Fibroblast of skin of right quadriceps (primary cell): ENCODE data around the gene RNF5.

Experiments used
- DNase-seq: peaks from one replicate; pipeline ENCODE4 v3.0.0-alpha.2; 2013

The RNF5 gene

DNA sequence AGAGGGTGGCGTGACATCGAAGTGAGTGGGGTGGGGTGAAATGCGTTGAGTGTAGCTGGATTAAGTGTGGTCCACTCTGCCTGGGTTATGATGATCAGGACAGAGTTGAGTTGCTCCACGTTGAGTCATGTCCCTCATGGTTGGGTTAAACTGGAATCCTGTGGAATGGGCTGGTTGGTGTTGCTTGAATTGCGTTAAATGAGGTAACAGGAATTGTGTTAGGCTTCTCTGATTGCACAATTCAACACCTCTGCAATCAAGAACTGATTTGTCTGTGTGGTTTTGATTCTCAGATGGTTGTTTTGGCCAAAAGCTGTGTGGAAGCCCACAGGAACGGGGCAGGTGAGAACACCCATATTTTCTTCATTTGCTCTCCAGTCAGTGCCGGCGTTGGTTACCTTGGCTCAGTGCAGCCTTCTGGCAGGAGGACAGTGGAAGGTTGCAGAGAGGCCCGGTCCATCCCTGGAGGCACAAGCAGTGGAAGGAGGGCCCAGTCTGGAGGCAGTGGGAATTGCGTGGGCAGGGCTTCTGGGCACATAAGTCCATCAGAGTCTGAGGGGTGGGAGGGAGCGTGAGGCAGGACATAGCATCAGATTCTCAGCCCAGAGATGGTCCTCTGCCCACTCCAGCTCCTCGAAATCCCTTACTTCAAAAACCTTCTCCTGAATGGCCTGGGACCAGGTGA lies 34.0 kb downstream of the RNF5 start:
- DNase-seq: no peak

DNA sequence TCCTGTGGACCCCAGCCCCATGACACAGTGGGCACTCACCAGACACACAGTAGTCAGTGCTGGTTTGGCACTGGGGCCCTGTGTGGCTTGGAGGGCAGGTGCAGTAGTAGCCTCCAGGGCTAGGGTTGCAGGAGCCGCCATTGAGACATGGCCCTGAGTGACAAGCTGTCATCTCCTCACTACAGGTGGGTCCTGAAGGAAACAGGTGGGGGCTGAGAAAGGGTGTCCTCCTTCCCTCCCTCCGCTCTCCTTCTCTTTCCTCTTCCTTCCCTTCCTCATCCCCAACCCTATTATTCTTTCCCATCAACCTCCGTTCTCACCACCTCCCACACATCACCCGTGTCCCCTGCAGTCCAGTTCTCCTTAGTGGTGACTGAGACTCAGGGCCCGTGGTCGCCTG lies 35.4 kb downstream of the RNF5 start:
- no peak for DNase-seq

DNA sequence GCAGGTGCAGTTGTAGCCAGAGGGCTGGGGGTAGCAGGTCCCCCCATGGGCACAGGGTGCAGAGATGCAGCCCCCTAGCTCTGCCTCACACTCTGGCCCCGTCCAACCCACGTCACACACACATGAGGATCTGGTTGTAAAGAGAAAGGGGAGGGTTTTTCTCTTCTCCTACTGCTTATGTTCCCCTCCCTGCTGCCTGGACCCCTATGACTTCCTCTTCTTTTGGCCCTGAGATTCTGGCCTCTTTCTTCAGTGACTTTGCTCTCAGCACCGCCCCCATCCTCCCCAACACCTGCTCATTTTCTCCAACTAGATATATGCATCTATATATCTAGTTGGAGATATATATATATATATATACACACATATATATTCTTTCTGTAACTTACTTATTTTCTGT lies 35.9 kb downstream of the RNF5 start:
- no peak for DNase-seq

DNA sequence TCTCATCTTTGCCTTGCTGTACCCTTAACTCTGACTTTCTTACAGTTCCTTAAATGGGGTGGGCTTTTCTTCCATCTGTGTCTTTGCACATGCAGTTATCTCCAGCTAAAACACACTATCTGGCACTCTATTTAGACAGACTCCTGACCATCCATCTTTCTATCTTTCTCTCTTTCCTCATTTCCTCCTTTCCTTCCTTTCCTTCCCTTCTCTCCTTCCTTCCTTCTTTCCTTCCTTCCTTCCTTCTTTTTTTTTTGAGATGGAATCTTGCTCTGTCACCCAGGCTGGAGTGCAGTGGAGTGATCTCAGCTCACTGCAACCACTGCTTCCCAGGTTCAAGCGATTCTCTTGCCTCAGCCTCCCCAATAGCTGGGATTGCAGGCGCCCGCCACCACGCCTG lies 37.4 kb downstream of the RNF5 start:
- DNase-seq: no peak

DNA sequence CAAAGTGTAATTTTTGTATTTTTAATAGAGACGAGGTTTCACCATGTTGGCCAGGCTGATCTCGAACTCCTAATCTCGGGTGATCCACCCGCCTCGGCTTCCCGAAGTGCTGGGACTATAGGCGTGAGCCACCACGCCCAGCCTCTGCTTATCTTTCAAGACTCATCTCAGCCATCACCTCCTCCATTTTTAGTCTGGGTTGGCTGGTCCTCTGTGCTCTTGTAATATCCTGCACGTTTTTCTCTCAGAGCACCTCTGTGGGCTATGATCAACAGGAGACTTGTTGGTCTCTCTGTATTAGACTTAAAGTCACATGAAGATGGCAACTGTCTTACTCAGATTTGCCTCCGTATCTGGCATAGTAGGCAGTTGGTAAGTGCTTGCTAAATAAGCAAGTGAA lies 38.1 kb downstream of the RNF5 start:
- DNase-seq: no peak

DNA sequence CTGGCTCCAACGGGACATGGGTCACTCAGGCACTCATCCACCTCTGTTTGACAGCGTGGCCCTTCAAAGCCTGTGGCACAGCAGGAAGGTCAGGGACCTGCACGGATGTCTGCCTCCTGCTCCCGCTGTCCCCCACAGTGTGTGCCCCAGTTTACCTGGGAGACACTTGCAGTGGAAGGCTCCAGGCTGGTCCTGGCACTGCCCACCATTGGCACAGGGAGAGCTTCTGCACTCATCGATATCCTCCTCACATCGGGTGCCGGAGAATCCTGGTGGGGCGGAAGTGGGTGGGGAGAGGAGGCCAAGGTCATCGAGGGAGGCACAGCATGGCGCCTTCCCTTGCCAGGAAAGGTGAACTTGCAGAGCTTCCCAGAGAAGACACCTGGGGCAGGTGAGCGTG lies 38.8 kb downstream of the RNF5 start:
- DNase-seq: no peak

DNA sequence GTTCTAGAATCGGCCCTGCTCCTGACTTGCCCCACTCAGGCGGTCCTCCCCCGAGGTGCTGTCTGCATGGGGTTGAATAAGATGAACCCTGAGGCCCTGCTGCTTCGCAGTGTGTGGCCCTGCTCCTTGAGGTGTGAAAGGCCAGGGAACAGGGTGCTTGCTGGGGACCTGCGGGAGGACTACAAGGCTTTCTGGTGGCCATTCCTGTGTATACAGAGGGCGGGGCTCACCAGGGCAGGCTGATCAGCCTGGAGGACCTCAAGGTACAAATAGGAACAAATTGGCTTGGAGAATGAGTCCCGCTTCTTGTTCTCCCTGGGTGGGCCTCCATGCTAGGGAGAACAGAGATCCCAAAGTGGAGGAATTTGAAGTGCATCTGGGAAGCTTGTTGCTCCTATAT lies 40.0 kb downstream of the RNF5 start:
- no peak for DNase-seq

DNA sequence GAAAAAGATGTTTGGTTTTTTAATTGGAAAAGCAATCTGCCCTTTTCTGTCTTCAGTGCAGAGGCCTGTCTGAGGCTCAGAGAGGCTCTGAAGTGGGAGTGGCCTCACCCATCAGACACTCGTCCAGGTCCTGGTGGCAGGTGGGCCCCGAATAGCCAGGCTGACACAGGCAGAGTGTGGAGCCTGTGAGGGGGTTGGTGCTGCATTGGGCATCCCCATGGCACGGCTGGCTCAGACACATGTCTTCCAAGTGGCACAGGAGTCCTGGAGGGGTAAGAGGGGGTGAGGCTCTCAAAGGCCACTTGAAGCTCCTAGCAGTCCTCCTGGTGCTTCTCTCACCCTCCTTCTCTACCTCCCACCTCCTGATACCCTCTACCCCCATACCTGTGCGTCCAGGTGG lies 41.8 kb downstream of the RNF5 start:
- DNase-seq: no peak

DNA sequence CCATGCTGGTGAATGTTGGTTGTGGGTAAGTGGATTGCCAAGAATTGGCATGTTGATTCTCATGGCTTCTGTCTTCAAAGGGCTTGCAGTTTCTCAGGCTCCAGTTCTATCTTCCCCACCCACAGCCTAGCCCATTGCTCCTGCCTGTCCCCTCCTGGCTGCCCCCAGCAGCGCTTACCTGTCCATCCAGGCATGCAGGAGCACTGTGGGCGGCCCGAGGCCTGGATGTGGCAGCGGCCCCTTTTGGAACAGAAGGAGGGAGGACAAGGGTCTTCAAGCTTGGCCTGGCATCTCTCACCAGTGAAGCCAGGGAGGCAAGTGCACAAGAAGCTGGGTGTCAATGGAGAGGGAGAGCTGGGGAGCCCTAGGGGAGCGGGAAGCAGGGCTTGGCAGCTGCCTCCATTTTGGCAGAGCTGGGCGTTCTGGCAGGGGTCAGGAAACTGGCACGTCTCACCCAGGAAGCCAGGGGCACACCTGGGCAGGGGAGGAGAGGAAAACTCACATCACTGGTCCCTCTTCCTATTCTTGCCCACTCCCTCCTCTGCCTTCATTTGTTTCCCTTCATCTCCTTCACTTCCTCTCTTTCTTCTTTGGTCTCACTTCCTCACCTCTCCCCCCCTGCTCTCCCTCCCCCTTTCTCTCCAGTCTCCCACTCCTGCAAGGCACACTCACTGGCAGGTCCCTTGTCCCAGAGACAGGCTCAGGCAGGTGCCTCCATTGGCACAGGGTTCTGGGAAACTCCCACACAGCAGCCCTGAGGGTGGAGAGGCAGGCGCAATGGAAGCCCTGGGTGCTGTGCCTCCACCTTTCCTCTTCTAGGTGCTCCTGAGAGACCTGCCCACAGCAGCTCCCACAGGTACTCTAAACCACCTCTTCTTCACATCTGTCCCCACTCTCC lies 44.4 kb downstream of the RNF5 start:
- DNase-seq: no peak

DNA sequence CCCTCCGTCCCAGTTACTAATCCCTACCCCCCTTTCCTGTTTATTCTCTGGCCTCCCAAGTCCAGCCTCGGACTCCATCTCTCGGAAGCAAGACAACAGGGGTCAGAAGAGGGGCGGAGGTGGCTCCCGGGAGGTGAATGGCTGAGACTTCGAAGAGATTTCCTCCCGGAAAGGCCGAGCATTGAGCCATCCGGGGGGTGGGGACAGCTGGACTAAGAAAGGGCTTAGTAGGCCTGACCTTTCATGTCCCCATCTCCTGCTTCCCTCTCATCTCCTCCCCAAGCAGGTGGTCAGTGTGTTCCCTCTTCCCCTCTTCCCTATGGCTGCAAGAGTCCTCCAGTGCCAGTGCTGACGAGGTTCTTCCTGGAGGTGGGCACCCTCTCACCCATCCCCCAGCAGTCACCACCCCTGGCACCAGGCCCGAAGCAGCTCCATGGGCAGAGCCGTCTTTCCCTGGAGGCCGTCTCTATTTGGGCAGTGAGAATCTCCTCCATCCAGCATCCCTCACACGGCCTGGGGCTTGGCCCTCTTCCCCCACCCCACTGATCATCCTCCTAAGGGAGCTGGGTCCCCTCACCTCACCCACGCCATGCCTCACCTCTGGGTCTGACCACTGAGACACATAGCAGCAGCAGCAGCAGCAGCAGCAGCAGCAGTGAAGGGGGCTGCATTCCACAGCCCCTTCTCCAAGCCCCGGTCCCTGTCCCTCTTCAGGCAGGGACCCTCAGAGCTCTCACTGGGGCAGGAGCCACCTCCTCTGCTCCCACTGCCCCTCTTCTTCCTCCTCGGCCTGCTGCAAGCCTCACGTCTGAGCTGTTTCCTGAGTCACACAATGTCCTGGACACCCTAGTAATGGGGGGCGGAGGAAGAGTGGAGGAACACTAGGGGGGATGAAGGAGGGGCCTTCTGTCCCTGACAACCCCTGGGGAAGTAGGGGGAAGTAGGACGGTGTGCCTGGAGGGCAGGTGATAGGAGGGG lies 45.3 kb downstream of the RNF5 start, which contains the start of gene NOTCH4:
Gene NOTCH4, minus strand, starts transcription at position 810 of the 978 bp plus-strand sequence. Its CDS starts 139 bp downstream, at position 671.
- no peak for DNase-seq

DNA sequence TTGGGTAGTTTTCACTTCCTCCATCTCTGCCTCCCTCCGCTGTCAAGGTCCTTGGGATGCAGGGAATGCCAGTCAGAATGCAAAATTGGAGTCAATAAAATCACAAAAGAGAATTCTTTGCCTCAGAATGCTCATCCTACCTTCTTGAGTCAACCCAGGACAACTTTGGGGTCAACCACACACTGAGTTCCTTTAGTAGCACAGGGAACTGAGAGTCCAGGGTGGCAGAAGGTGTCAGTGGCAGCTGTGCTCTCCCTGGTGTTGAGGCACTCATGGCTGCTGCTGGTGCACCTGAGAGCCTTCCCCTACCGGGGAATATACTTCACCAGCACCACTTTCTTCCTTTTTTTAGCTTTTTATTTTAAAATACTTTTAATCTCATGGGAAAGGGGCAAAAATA lies 46.5 kb downstream of the RNF5 start:
- DNase-seq: no peak

DNA sequence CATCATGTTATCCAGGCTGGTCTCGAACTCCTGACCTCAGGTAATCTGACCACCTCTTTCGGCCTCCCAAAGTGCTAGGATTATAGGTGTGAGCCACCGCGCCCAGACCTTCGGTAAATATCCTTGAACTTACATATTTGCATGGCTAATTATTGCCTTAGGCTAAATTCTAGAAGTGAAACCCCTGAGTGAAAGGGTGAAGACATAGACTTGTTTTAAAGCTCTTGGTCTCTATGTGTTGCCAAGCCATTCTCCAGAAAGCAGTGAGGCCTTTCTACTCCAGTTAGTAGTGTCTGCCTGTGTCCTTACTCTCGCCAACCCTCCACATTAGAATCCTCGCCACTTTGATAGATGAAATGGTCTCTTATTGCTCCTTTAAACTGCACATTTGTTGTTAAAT lies 48.2 kb downstream of the RNF5 start:
- DNase-seq: no peak
